ENCODE results near the gene RCE1. TPM values are rescaled to one million over a fixed set of nuclear protein-coding genes. Genes with fewer than 3 reads are reported as not detected.

RCE1 gene
- total RNA-seq, 1 experiment from 2014 or later, result 52.5 TPM

GRCh38 chr11:66846671-66847091, 3.4 kb downstream of the RCE1 start:
- Histone ChIP-seq H2BK5ac (ENCODE audit: insufficient read length, low read length) (no peak overlapping the region), H3K23ac (ENCODE audit: insufficient read length, low read depth, low read length) (no peak overlapping the region), H4K91ac (ENCODE audit: insufficient read length, low read depth, low read length) (no peak overlapping the region), H3K9me3 (ENCODE audit: control insufficient read depth, low read depth, low read length) (no peaks in the 10 kb centered on the region), H3K14ac (ENCODE audit: insufficient read depth, low read length) (no peak overlapping the region), H2BK12ac (ENCODE audit: insufficient read length, low read depth, low read length) (no peak overlapping the region), H3K27ac (ENCODE audit: insufficient read length, low read depth, low read length) (no peak overlapping the region), H3K79me1 (ENCODE audit: insufficient read depth, low read depth, low read length, poor library complexity, severe bottlenecking) (peaks cover 7% of the 10 kb centered on the region), H3K9ac (ENCODE audit: extremely low read depth, insufficient read length, low read length) (no peak overlapping the region), H2AFZ (ENCODE audit: low read length) (no peak overlapping the region), H3K79me2 (ENCODE audit: insufficient read depth, low read length) (peaks cover 10% of the 10 kb centered on the region; the same call in 1 of the 2 replicates), H3K56ac (ENCODE audit: insufficient read length, low read depth, low read length) (no peak overlapping the region), H2AK5ac (ENCODE audit: insufficient read length, low read length) (no peak overlapping the region), H2BK15ac (ENCODE audit: low read depth, low read length) (no peak overlapping the region), H3T11ph (ENCODE audit: low read length) (no peak overlapping the region), H3K4me2 (ENCODE audit: insufficient read depth, insufficient read length, low read length) (no peak overlapping the region), H3K4me1 (ENCODE audit: insufficient read depth, low read length) (no peaks in the 10 kb centered on the region), H2BK20ac (ENCODE audit: low read depth, low read length, poor library complexity, severe bottlenecking) (no peak overlapping the region), H3K27me3 (ENCODE audit: insufficient read depth, low read length) (no peaks in the 10 kb centered on the region), H3K4ac (ENCODE audit: low read depth, low read length) (no peak overlapping the region), H3K23me2 (ENCODE audit: insufficient read length, low read depth, low read length, poor library complexity, severe bottlenecking) (peaks cover 5% of the 10 kb centered on the region), H4K20me1 (ENCODE audit: control insufficient read depth, insufficient read depth, insufficient read length) (no peaks in the 10 kb centered on the region), H4K5ac (ENCODE audit: insufficient read length, low read depth, low read length) (no peak overlapping the region), H2BK120ac (ENCODE audit: low read depth, low read length, poor library complexity, severe bottlenecking) (no peak overlapping the region), H4K8ac (replicated peaks; ENCODE audit: insufficient read length, low read depth, low read length) (no peak overlapping the region), H3K18ac (ENCODE audit: insufficient read length, low read depth, low read length) (no peak overlapping the region)
- Mint-ChIP-seq H3K9me3 (no peaks in the 10 kb centered on the region), H3K27me3 (ENCODE audit: low read depth) (peaks cover 3% of the 10 kb centered on the region; the same call in 1 of the 2 replicates), H3K4me1 (peaks cover 14 to 18% of the 10 kb centered on the region in 2 experiments), H3K4me3 (no peak overlapping the region; a peak in 1 of 5 replicates), H3K36me3 (ENCODE audit: insufficient read depth in 1 of 3, low read depth in 3 of 3) (peaks cover 11 to 48% (median 35%) of the 10 kb centered on the region in 3 experiments), H3K27ac (peak overlapping the region in 1 of 3 experiments; percentile 32; a peak in 1 of 7 replicates)
- TF ChIP-seq, protein P1, sequence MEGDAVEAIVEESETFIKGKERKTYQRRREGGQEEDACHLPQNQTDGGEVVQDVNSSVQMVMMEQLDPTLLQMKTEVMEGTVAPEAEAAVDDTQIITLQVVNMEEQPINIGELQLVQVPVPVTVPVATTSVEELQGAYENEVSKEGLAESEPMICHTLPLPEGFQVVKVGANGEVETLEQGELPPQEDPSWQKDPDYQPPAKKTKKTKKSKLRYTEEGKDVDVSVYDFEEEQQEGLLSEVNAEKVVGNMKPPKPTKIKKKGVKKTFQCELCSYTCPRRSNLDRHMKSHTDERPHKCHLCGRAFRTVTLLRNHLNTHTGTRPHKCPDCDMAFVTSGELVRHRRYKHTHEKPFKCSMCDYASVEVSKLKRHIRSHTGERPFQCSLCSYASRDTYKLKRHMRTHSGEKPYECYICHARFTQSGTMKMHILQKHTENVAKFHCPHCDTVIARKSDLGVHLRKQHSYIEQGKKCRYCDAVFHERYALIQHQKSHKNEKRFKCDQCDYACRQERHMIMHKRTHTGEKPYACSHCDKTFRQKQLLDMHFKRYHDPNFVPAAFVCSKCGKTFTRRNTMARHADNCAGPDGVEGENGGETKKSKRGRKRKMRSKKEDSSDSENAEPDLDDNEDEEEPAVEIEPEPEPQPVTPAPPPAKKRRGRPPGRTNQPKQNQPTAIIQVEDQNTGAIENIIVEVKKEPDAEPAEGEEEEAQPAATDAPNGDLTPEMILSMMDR (conservative IDR thresholded peaks at IDR 0.05), result no peak
- DNase-seq, result no peak
- no CpG with 5 or more reads among the region's 4 CpGs for WGBS (ENCODE audit: extremely low coverage, insufficient read length, low lambda C conversion rate)
